ENCODE results near the gene SELENBP1. TPM values are rescaled to one million over a fixed set of nuclear protein-coding genes. Genes with fewer than 3 reads are reported as not detected.

Gene SELENBP1
- total RNA-seq, 1 donor = 26.8 TPM

DNA sequence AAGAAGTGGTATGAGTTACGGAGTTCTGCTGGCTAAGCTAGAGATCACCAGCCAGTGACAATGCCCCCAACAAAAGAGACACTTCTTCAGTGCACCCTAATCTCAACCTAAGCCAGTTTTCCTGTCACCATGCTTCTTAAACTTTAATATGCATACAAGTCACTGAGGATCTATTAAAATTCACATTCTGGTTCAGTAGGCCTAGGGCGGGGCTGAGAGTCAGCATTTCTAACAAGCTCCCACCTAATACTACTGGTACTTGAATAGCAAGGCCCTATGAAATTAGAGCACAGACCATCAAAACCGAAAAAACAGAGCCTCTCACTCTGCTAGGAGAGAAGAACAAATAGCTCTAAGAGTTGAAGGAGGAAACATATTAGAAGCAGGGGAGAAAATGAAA, 34.8 kb upstream of the SELENBP1 start:
- TF ChIP-seq, protein P1, sequence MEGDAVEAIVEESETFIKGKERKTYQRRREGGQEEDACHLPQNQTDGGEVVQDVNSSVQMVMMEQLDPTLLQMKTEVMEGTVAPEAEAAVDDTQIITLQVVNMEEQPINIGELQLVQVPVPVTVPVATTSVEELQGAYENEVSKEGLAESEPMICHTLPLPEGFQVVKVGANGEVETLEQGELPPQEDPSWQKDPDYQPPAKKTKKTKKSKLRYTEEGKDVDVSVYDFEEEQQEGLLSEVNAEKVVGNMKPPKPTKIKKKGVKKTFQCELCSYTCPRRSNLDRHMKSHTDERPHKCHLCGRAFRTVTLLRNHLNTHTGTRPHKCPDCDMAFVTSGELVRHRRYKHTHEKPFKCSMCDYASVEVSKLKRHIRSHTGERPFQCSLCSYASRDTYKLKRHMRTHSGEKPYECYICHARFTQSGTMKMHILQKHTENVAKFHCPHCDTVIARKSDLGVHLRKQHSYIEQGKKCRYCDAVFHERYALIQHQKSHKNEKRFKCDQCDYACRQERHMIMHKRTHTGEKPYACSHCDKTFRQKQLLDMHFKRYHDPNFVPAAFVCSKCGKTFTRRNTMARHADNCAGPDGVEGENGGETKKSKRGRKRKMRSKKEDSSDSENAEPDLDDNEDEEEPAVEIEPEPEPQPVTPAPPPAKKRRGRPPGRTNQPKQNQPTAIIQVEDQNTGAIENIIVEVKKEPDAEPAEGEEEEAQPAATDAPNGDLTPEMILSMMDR (IDR thresholded peaks at IDR 0.05; ENCODE audit: insufficient read depth, low read length) = no peak
- no peak overlapping the region for H3K4me3 ChIP-seq (ENCODE audit: low read depth, low read length)
- no peak for DNase-seq (ENCODE audit: low read depth)

GRCh38 chr1:151406176-151406575, 33.7 kb upstream of the SELENBP1 start:
- no peak overlapping the region for H3K4me3 ChIP-seq (ENCODE audit: low read depth, low read length)
- no peak for DNase-seq (ENCODE audit: low read depth)
- TF ChIP-seq, protein P1 (IDR thresholded peaks at IDR 0.05; ENCODE audit: insufficient read depth, low read length) = no peak

GRCh38 chr1:151405187-151405951, 32.9 kb upstream of the SELENBP1 start:
- TF ChIP-seq, protein P1 (IDR thresholded peaks at IDR 0.05; ENCODE audit: insufficient read depth, low read length) = no peak
- no peak for DNase-seq (ENCODE audit: low read depth)
- H3K4me3 ChIP-seq (ENCODE audit: low read depth, low read length) = no peak overlapping the region

DNA sequence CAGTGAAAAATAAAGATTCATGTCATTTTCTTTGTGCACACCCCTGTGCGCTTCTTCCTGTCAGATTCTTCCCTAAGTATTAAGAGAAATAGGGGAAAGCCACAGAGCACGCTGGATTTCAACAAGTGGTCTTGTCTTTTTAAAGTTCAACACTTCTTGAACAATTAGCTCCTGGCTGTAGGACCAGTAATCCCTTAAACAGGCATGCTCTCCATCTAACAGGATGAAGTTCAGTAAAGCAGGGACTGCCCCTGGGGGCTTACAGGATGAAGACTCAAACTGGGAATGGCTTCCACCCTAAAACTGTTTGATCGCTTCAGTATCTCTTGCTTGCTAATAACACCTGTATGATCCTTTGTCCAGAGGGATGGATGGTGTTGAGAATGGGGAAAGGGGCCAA, 31.1 kb upstream of the SELENBP1 start:
- no peak for DNase-seq (ENCODE audit: low read depth)
- no peak overlapping the region for H3K4me3 ChIP-seq (ENCODE audit: low read depth, low read length)
- TF ChIP-seq, protein P1 (IDR thresholded peaks at IDR 0.05; ENCODE audit: insufficient read depth, low read length) = no peak

DNA sequence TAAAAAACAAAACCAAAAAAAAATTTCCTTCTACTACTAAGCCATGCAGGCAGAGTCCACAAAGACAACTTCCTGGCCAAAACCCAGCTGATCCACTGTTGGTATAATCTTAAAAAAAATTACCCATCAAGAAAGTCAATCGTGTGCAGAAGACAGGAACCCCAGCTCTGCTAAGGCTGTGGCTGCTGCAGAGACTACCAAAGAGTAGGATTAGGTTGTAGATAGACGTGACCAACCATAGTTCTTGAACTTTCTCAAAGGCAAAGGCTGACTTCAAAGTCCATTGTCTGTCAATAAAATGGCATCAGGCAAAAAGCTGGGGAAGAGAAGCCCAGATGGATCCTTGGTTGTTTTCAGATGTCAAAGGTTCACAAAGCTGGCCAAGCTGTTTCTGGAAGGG, 30.3 kb upstream of the SELENBP1 start:
- DNase-seq (ENCODE audit: low read depth) = no peak
- no peak overlapping the region for H3K4me3 ChIP-seq (ENCODE audit: low read depth, low read length)
- TF ChIP-seq, protein P1 (IDR thresholded peaks at IDR 0.05; ENCODE audit: insufficient read depth, low read length) = no peak

DNA sequence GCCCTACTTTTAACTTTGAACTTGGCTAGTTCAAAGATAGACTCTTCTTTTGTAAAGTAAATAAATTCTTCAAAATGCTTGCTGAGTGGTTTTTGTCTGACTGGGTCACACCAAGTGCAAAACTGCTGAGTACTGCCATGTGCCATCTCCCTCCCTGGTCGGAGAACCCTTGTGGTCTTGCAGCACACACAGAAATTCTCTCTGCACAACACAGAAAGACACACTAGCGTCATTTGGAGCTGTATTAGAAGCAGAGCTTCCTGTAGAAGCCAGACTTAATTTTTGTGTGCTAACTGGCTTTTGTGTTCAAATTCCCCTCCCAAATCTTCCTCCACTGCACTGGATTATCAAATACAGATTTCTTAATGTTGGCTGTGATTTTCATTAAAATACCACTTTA, 29.4 kb upstream of the SELENBP1 start:
- DNase-seq (ENCODE audit: low read depth) = no peak
- TF ChIP-seq, protein P1 (IDR thresholded peaks at IDR 0.05; ENCODE audit: insufficient read depth, low read length) = no peak

More for the DNA sequence above, 29.4 kb upstream of the SELENBP1 start:
- H3K4me3 ChIP-seq (ENCODE audit: low read depth, low read length) = no peak overlapping the region
